ENCODE data around the gene RFT1. TPM values are rescaled to one million over a fixed set of nuclear protein-coding genes. Genes with fewer than 3 reads are reported as not detected.

RFT1 gene
- total and polyA plus RNA-seq, 2 of the 13 experiments (the other 11 are each of a cell fraction or from before 2014, with no cell fraction given), result 23.2 to 37.0 TPM

GRCh38 chr3:53169045-53169831 lies 39.0 kb upstream of the RFT1 start (continued):
- TF ChIP-seq, protein P1, sequence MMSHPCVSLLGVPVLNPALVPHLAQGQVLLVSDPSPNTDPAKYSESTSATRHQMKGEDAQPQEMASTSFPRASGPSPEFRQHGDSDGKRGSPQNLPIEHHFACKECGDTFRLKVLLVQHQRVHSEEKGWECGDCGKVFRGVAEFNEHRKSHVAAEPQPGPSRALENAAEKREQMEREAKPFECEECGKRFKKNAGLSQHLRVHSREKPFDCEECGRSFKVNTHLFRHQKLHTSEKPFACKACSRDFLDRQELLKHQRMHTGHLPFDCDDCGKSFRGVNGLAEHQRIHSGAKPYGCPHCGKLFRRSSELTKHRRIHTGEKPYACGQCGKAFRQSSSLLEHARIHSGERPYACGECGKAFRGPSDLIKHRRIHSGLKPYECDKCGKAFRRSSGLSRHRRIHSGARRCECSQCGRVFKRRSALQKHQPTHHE (CRISPR knock-in tag; IDR thresholded peaks at IDR 0.05; ENCODE audit: borderline replicate concordance), result no peak
- no peak; the same call in 1 of the 2 replicates for TF ChIP-seq DRAP1 (CRISPR knock-in tag; IDR thresholded peaks at IDR 0.05)
- 0 out of 2 replicates have a peak, but pooled peaks have one; percentile 8 for TF ChIP-seq ZNF792 (CRISPR knock-in tag; IDR thresholded peaks at IDR 0.05)
- peak; percentile 69 for TF ChIP-seq FOXP4 (CRISPR knock-in tag; IDR thresholded peaks at IDR 0.05)
- TF ChIP-seq E2F2 (CRISPR knock-in tag; IDR thresholded peaks at IDR 0.05; ENCODE audit: borderline replicate concordance), result no peak
- TF ChIP-seq SMARCC2 (IDR thresholded peaks at IDR 0.05), result no peak
- no peak for TF ChIP-seq ZNF674 (CRISPR knock-in tag; IDR thresholded peaks at IDR 0.05; ENCODE audit: low read depth)
- TF ChIP-seq EZH2 (conservative IDR thresholded peaks at IDR 0.05; ENCODE audit: low read depth, low read length), result no peak
- TF ChIP-seq SP2 (CRISPR knock-in tag; IDR thresholded peaks at IDR 0.05), result no peak
- TF ChIP-seq, protein P2, sequence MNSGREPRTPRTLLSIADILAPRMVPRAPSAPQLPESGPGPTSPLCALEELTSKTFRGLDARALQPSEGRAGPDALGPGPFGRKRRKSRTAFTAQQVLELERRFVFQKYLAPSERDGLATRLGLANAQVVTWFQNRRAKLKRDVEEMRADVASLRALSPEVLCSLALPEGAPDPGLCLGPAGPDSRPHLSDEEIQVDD (CRISPR knock-in tag; IDR thresholded peaks at IDR 0.05; ENCODE audit: borderline replicate concordance), result no peak
- TF ChIP-seq KMT2A (CRISPR knock-in tag; IDR thresholded peaks at IDR 0.05), result no peak
- no peak for TF ChIP-seq TP53 (CRISPR knock-in tag; conservative IDR thresholded peaks at IDR 0.05)
- TF ChIP-seq ZNF543 (CRISPR knock-in tag; IDR thresholded peaks at IDR 0.05), result no peak
- no peak for TF ChIP-seq TCF7 (IDR thresholded peaks at IDR 0.05; ENCODE audit: low read depth)
- no peak for TF ChIP-seq ZBTB42 (CRISPR knock-in tag; IDR thresholded peaks at IDR 0.05)
- TF ChIP-seq NR0B2 (CRISPR knock-in tag; IDR thresholded peaks at IDR 0.05), result no peak
- peak; percentile 33 for TF ChIP-seq STAG1 (CRISPR knock-in tag; IDR thresholded peaks at IDR 0.05)
- peak; percentile 86; the same call in 1 of the 2 replicates for TF ChIP-seq ZNF263 (CRISPR knock-in tag; IDR thresholded peaks at IDR 0.05)
- no peak for TF ChIP-seq SMAD9 (CRISPR knock-in tag; IDR thresholded peaks at IDR 0.05)
- TF ChIP-seq SOX6 (IDR thresholded peaks at IDR 0.05), result no peak
- TF ChIP-seq SOX6 (CRISPR knock-in tag; IDR thresholded peaks at IDR 0.05), result no peak
- TF ChIP-seq ZNF883 (CRISPR knock-in tag; IDR thresholded peaks at IDR 0.05; ENCODE audit: not compliant biosample characterization), result no peak
- no peak for TF ChIP-seq SRF (IDR thresholded peaks at IDR 0.05; ENCODE audit: low read depth, low read length)
- TF ChIP-seq SP5 (CRISPR knock-in tag; IDR thresholded peaks at IDR 0.05; ENCODE audit: borderline replicate concordance, low read depth), result no peak
- no peak for TF ChIP-seq MAZ (IDR thresholded peaks at IDR 0.05; ENCODE audit: borderline replicate concordance, low read depth, low read length)
- TF ChIP-seq MAZ (CRISPR knock-in tag; IDR thresholded peaks at IDR 0.05; ENCODE audit: low read depth), result peak; percentile 58; the same call in 1 of the 2 replicates
